HepG2 (cell line): ENCODE results near the gene OR11G2. TPM values are rescaled to one million over a fixed set of nuclear protein-coding genes. Genes with fewer than 3 reads are reported as not detected.

Source experiments
- ATAC-seq: fragments of 200-7000 bp; cut with Tn5 transposase; 3 replicates; pipeline ENCODE4 v1.9.1; 2020; ENCODE audit warnings: mild to moderate bottlenecking, moderate library complexity
- BruUV-seq: library from RNA; stranded (reverse); fragments of 400-500 nt; replicated peaks from 2 replicates; lab custom pipeline; 2021; lab: Mats Ljungman, UMichigan
- CTCF ChIA-PET: fragments of 300-600 bp; formaldehyde crosslinking; extraction: SDS; loops from one replicate; lab custom pipeline; 2021; ENCODE audit warnings: low total read pairs, inconsistent platforms, low intra/inter-chr PET ratio; lab: Yijun Ruan, JAX
- POLR2A ChIA-PET: fragments of 350-600 bp; sonication (Branson Sonifier 250); formaldehyde crosslinking; loops from one replicate; lab custom pipeline; 2020; ENCODE audit warnings: antibody characterized with exemption, inconsistent platforms; lab: Yijun Ruan, JAX
- DNase-seq: peaks from one replicate; pipeline ENCODE4 v3.0.0-alpha.2; 2015; ENCODE audit warnings: low spot score
- FAIRE-seq: peaks from 3 replicates; lab custom pipeline; 2011; peaks lifted over from hg19 to GRCh38; lab: Jason Lieb, UNC
- H2AFZ ChIP-seq: one replicate; pipeline ENCODE4 v1.6.1; 2011; ENCODE audit warnings: low read length, inconsistent platforms
- H3K27ac ChIP-seq: fragments of 300-600 bp; 3 replicates; pipeline ENCODE4 v1.8.0; 2011; ENCODE audit warnings: mixed run types, mild to moderate bottlenecking, mixed read lengths, low read length, inconsistent platforms; ENCODE audit not compliant: insufficient read depth; ENCODE audit errors: extremely low read length
- H3K27me3 ChIP-seq, 2 experiments: fragments of 200-600 bp in 1 of 2; 2 replicates in 1 of 2; 3 replicates in 1 of 2; pipeline versions ENCODE4 v1.6.0 to v1.8.0; 2011; ENCODE audit warnings: low read length in 2 of 2, mild to moderate bottlenecking in 2 of 2, moderate library complexity in 2 of 2, inconsistent platforms in 1 of 2; ENCODE audit not compliant: insufficient read depth in 2 of 2, control insufficient read depth in 1 of 2
- H3K36me3 ChIP-seq, 2 experiments: fragments of 200-600 bp in 1 of 2; replicated peaks in 1 of 2; 2 replicates in 1 of 2; 3 replicates in 1 of 2; pipeline versions ENCODE4 v1.5.1 to v1.8.0; 2011; ENCODE audit warnings: low read length in 2 of 2, inconsistent platforms in 1 of 2; ENCODE audit not compliant: insufficient read depth in 2 of 2, control insufficient read depth in 1 of 2
- H3K4me1 ChIP-seq: 2 replicates; pipeline ENCODE4 v1.5.1; 2012; ENCODE audit warnings: low read length, inconsistent platforms; ENCODE audit not compliant: insufficient read depth
- H3K4me2 ChIP-seq: 2 replicates; pipeline ENCODE4 v1.6.0; 2011; ENCODE audit warnings: low read depth, low read length, inconsistent platforms
- H3K4me3 ChIP-seq, 3 experiments: fragments of 200-600 bp in 1 of 3; sonication (generic), shearing (Covaris generic) in 1 of 3; replicated peaks in 1 of 3; 2 replicates each; pipeline ENCODE4 v1.5.1; 2011 to 2016; ENCODE audit warnings: low read length in 3 of 3, inconsistent platforms in 2 of 3, low read depth in 2 of 3, mild to moderate bottlenecking in 2 of 3, control low read depth in 1 of 3, mixed read lengths in 1 of 3; ENCODE audit not compliant: insufficient read depth in 1 of 3
- H3K79me2 ChIP-seq: one replicate; pipeline ENCODE4 v1.6.1; 2011; ENCODE audit warnings: low read length, inconsistent platforms; ENCODE audit not compliant: insufficient read depth
- H3K9ac ChIP-seq: 2 replicates; pipeline ENCODE4 v1.6.0; 2011; ENCODE audit warnings: mild to moderate bottlenecking, low read depth, low read length, inconsistent platforms; ENCODE audit not compliant: insufficient read depth
- H3K9me3 ChIP-seq: 2 replicates; pipeline ENCODE4 v1.5.1; 2012; ENCODE audit warnings: mild to moderate bottlenecking, low read length
- H4K20me1 ChIP-seq: 2 replicates; pipeline ENCODE4 v1.6.0; 2011; ENCODE audit warnings: inconsistent platforms, mild to moderate bottlenecking, low read length, moderate library complexity; ENCODE audit not compliant: insufficient read depth
- BCL6 ChIP-seq: IDR thresholded peaks from 2 replicates; pipeline ENCODE4 v1.6.1; 2016; ENCODE audit warnings: missing genetic modification reagents, missing compliant biosample characterization
- HMG20B ChIP-seq: conservative IDR thresholded peaks from 2 replicates; pipeline ENCODE4 v1.6.1; 2016; ENCODE audit warnings: missing genetic modification reagents, missing compliant biosample characterization
- KMT2B ChIP-seq: IDR thresholded peaks from 2 replicates; pipeline ENCODE4 v1.6.1; 2016; ENCODE audit warnings: missing genetic modification reagents, missing compliant biosample characterization
- NR3C1 ChIP-seq: sonication (generic); formaldehyde crosslinking; IDR thresholded peaks from 2 replicates; pipeline ENCODE4 v1.4.0; 2020; ENCODE audit warnings: missing genetic modification reagents
- PHB2 ChIP-seq: fragments of 450-650 bp; IDR thresholded peaks from 2 replicates; pipeline ENCODE4 v1.6.1; 2018; ENCODE audit not compliant: partially characterized antibody
- SAFB2 ChIP-seq: sonication (generic); formaldehyde crosslinking; IDR thresholded peaks from 2 replicates; pipeline ENCODE4 v1.5.1; 2020; ENCODE audit warnings: missing genetic modification reagents, low read depth, mild to moderate bottlenecking, borderline replicate concordance
- SMYD3 ChIP-seq: sonication (generic); formaldehyde crosslinking; IDR thresholded peaks from 2 replicates; pipeline ENCODE4 v1.8.1; 2023; ENCODE audit warnings: mild to moderate bottlenecking, missing genetic modification reagents
- ZNF557 ChIP-seq: sonication (generic); formaldehyde crosslinking; IDR thresholded peaks from 2 replicates; pipeline ENCODE4 v1.4.0; 2020; ENCODE audit warnings: missing genetic modification reagents
- ZNF605 ChIP-seq: sonication (generic); formaldehyde crosslinking; IDR thresholded peaks from 2 replicates; pipeline ENCODE4 v1.8.0; 2022; ENCODE audit warnings: mild to moderate bottlenecking, missing genetic modification reagents
- ZNF772 ChIP-seq: sonication (generic); formaldehyde crosslinking; IDR thresholded peaks from 2 replicates; pipeline ENCODE4 v1.5.0; 2020; ENCODE audit warnings: mild to moderate bottlenecking, missing genetic modification reagents
- ZNF850 ChIP-seq: sonication (generic); formaldehyde crosslinking; conservative IDR thresholded peaks from 2 replicates; pipeline ENCODE4 v1.9.0; 2021; ENCODE audit warnings: mild to moderate bottlenecking, missing genetic modification reagents
- WGBS: methylation state at CpG from one replicate; pipeline ENCODE4 v1.1.6; 2017; ENCODE audit warnings: low lambda C conversion rate; 5-methylcytosine and 5-hydroxymethylcytosine counted together
- in situ Hi-C: cut with HindIII; loops from 2 replicates; pipeline ENCODE4 v1.10.0; 2017; ENCODE audit warnings: low pct_unique_long_range_greater_than_20kb; ENCODE audit not compliant: extremely low pct_ligation_motif_present
- intact Hi-C: fragments of 100-400 bp; cut with micrococcal nuclease; formaldehyde crosslinking; loops from one replicate; pipeline ENCODE4 v1.10.0; 2022; ENCODE audit not compliant: unreplicated experiment
- polyA plus RNA-seq, 8 experiments: library from polyadenylated mRNA; depleted of rRNA in 3 of 8; stranded (reverse) in 7 of 8; unstranded in 1 of 8; fragments of >200 nt; fragmentation: Illumina TruSeq in 4 of 8; extraction: Trizol in 4 of 8; gene quantifications; 2 replicates each; pipeline versions ENCODE4 v1.2.1 to v1.2.3, GENCODE V29; 2011 to 2016; ENCODE audit warnings: low read depth in 4 of 8, missing spikeins in 1 of 8, mixed read lengths in 1 of 8; ENCODE audit not compliant: insufficient read depth in 1 of 8
- total RNA-seq, 5 experiments: library from RNA; depleted of rRNA; stranded (reverse); fragments of >200 nt; fragmentation: Illumina TruSeq; extraction: Trizol; gene quantifications; 2 replicates each; pipeline ENCODE4 v1.2.3, GENCODE V29; 2016; ENCODE audit warnings: low read depth in 1 of 5
- TF ChIP-seq, protein P1 (sequence below): sonication (generic); formaldehyde crosslinking; IDR thresholded peaks from 2 replicates; pipeline ENCODE4 v1.4.0; 2020; ENCODE audit warnings: missing genetic modification reagents

Gene OR11G2
- total and polyA plus RNA-seq, 2 of the 13 experiments (the other 11 are each of a cell fraction or from before 2014, with no cell fraction given) = not detected

- FAIRE-seq = no peak
- WGBS = 8% methylated on average over 5 of the region's 5 CpGs
Observed at GRCh38 chr14:20179218-20179617, 11.5 kb upstream of the OR11G2 start.

GRCh38 chr14:20179880-20180279, 10.8 kb upstream of the OR11G2 start:
- no peaks in the 10 kb centered on the region for H3K79me2 ChIP-seq
- H3K36me3 ChIP-seq = no peaks in the 10 kb centered on the region
- WGBS = 0% methylated on average over 2 of the region's 2 CpGs
- TF ChIP-seq PHB2 (no peak), HMG20B (CRISPR knock-in tag) (no peak), KMT2B (no peak), SMYD3 (CRISPR knock-in tag) (no peak), ZNF557 (CRISPR knock-in tag) (no peak), SAFB2 (no peak), ZNF605 (CRISPR knock-in tag) (no peak)
- TF ChIP-seq, protein P1, sequence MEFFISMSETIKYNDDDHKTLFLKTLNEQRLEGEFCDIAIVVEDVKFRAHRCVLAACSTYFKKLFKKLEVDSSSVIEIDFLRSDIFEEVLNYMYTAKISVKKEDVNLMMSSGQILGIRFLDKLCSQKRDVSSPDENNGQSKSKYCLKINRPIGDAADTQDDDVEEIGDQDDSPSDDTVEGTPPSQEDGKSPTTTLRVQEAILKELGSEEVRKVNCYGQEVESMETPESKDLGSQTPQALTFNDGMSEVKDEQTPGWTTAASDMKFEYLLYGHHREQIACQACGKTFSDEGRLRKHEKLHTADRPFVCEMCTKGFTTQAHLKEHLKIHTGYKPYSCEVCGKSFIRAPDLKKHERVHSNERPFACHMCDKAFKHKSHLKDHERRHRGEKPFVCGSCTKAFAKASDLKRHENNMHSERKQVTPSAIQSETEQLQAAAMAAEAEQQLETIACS (CRISPR knock-in tag) = no peak
- H3K27me3 ChIP-seq = no peaks in the 10 kb centered on the region
- no TSS peak for BruUV-seq
- intact Hi-C loops (no loop called here), in situ Hi-C loops (no loop called here)
- ChIA-PET CTCF (no interaction called here), POLR2A (no interaction called here)
- H3K4me3 ChIP-seq = no peak overlapping the region
- no peak overlapping the region for H3K9ac ChIP-seq
- no peaks in the 10 kb centered on the region for H3K9me3 ChIP-seq
- FAIRE-seq (no peak), ATAC-seq (no peak), DNase-seq (no peak)
- no peak overlapping the region for H3K27ac ChIP-seq
- H4K20me1 ChIP-seq = no peaks in the 10 kb centered on the region
- H2AFZ ChIP-seq = no peak overlapping the region
- H3K4me2 ChIP-seq = no peak overlapping the region
- H3K4me1 ChIP-seq = no peaks in the 10 kb centered on the region

More at GRCh38 chr14:20179218-20179617, 11.5 kb upstream of the OR11G2 start:
- H3K27me3 ChIP-seq = no peaks in the 10 kb centered on the region
- no peak overlapping the region for H3K4me3 ChIP-seq
- in situ Hi-C loops = no loop called here
- H3K4me1 ChIP-seq = no peaks in the 10 kb centered on the region
- H4K20me1 ChIP-seq = no peaks in the 10 kb centered on the region
- H3K27ac ChIP-seq = no peak overlapping the region
- H3K79me2 ChIP-seq = no peaks in the 10 kb centered on the region
- BruUV-seq = no TSS peak
- H3K9me3 ChIP-seq = no peaks in the 10 kb centered on the region
- ATAC-seq = no peak
- TF ChIP-seq ZNF772 (CRISPR knock-in tag) (no peak), BCL6 (CRISPR knock-in tag) (no peak), NR3C1 (CRISPR knock-in tag) (no peak), ZNF850 (no peak)
- TF ChIP-seq, all 625 proteins: peak for 0
- no peak overlapping the region for H3K9ac ChIP-seq
- H2AFZ ChIP-seq = no peak overlapping the region
- H3K4me2 ChIP-seq = no peak overlapping the region
- no peaks in the 10 kb centered on the region for H3K36me3 ChIP-seq
- DNase-seq = no peak
- intact Hi-C loops = no loop called here
- ChIA-PET POLR2A (no interaction called here), CTCF (no interaction called here)
